GM12864 (cell line): Measurements from ENCODE around the gene TMEM244.

Experiments
- DNase-seq: peaks from one replicate; pipeline ENCODE4 v3.0.0-alpha.2; 2011; ENCODE audit warnings: low read depth
- H3K4me3 ChIP-seq: 2 replicates; pipeline ENCODE4 v1.5.1; 2011; ENCODE audit warnings: mild to moderate bottlenecking, low read depth, low read length, control low read depth
- CTCF ChIP-seq: IDR thresholded peaks from 2 replicates; pipeline ENCODE4 v1.5.1; 2011; ENCODE audit warnings: low read depth, mild to moderate bottlenecking, moderate library complexity, low read length, control low read depth, inconsistent platforms; ENCODE audit errors: missing control alignments

Gene TMEM244

DNA sequence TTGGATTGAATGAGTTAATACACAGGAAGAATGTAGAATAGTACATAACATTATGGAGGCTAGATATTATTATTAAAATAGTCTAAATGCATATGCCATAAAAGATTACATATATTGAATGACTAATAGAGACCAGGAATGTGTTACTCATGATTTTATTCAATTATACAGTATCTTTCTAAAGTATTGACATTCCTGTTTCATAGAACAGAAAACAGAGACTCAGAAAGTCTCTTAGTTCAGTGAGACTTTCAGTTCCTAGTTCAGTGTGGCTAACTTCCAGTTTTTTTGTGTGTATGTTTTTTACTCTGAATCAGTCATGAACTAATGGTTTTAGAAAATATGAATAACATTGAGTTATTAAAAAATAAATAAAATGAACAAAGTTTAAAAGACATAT lies 34.6 kb upstream of the TMEM244 start:
- no peak for DNase-seq
- no peak overlapping the region for H3K4me3 ChIP-seq
- no peak for TF ChIP-seq CTCF

DNA sequence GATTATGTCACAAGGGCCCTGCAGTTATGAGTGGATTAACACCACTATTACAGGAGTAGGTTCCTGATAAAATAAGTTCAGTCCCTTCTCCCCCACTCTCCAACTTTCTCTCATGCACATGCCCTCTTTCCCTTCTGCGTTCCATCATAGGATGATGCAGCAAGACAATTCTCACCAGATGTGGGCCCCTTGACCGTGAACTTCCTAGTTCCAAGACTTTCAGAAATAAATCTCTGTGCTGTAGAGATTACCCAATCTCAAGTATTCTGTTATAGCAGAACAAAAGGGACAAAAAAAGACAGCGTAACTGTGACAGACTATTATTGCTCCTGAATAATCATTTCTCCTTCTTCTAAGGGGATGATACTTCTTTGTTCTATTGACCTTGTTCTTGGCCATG lies 33.8 kb upstream of the TMEM244 start:
- DNase-seq, result no peak
- no peak overlapping the region for H3K4me3 ChIP-seq
- no peak for TF ChIP-seq CTCF

- TF ChIP-seq CTCF, result peak; percentile 20
- no peak overlapping the region for H3K4me3 ChIP-seq
- no peak for DNase-seq
These were observed 32.5 kb upstream of the TMEM244 start for GRCh38 chr6:129893640-129894039.

- no peak for TF ChIP-seq CTCF
- H3K4me3 ChIP-seq, result no peak overlapping the region
- no peak for DNase-seq
These were observed 29.6 kb upstream of the TMEM244 start for GRCh38 chr6:129890701-129891100.

GRCh38 chr6:129890164-129890563 lies 29.0 kb upstream of the TMEM244 start:
- no peak for DNase-seq
- no peak for TF ChIP-seq CTCF

DNA sequence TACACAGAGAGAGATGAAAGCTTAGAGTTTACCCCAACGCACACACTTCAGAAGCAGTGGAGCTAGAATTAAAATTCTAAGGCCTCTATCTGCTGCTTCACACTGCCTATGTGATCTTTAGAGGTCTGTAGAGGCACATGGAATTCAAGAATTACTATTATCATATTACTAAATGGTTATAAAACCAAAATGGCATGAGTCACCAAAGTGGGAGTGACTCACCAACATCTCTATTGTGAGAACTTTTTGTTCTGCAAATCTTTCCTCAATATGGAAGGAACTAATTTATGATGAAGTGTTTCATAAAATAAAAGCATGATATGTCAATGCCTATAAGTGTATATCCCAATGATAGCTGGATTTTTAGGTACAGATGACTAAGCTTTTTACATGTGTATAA lies 28.5 kb upstream of the TMEM244 start:
- TF ChIP-seq CTCF, result no peak
- DNase-seq, result no peak

More at GRCh38 chr6:129890164-129890563, 29.0 kb upstream of the TMEM244 start:
- H3K4me3 ChIP-seq, result no peak overlapping the region

GRCh38 chr6:129886401-129887155 lies 25.5 kb upstream of the TMEM244 start:
- no peak overlapping the region for H3K4me3 ChIP-seq
- TF ChIP-seq CTCF, result no peak
- no peak for DNase-seq

More for the DNA sequence above, 28.5 kb upstream of the TMEM244 start:
- H3K4me3 ChIP-seq, result no peak overlapping the region
